Sciatic nerve (tissue), 2 donors: Measurements from ENCODE around the gene AEN. TPM values are rescaled to one million over a fixed set of nuclear protein-coding genes. Genes with fewer than 3 reads are reported as not detected.

ENCODE experiments used
- ATAC-seq: fragments of 200-7000 bp; cut with Tn5 transposase; one replicate; pipeline ENCODE4 v1.9.1; 2020; ENCODE audit warnings: mild to moderate bottlenecking, moderate library complexity
- DNase-seq: peaks from one replicate; pipeline ENCODE4 v3.0.0-alpha.2; 2020; ENCODE audit warnings: low spot score
- intact Hi-C: fragments of 100-400 bp; cut with DNase I; formaldehyde crosslinking; loops from one replicate; pipeline ENCODE4 v1.14.2; 2022
- total RNA-seq: library from RNA; stranded (reverse); fragmentation: NEBNext Ultra II Directional; extraction: Animal tissue kit (Norgen Biotek cat#: 25700); gene quantifications from one replicate; pipeline ENCODE4 v1.2.1, GENCODE V29; 2021
- donor health status: DM: no; HTN: no; CAD: no.
- donor health status: DM: no; HTN: no; CAD: no.

The AEN gene
- total RNA-seq, 1 donor from 2014 or later: 10.7 TPM

DNA sequence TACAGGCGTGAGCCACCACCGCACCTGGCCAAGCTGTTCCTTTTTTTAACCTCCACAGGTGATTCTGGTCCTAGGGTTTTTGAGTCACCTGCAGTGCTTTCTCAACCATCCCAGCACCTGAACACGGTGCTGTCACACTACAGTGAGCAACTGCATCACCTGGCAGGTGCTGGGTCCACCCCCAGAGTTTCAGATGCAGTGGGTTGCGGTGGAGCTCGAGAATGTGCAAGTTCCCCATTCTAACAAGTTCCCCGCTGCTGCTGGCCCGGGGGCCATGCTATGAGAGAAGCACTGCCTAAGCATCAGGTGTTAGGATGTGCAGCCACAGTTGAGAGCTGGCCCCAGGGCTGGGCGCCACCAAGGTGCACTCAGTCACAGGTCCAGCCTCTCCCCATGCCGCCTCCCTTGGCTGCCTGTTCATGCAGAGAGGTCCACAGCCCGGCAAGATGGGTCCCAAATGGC lies 35.7 kb downstream of the AEN start:
- intact Hi-C loops: no loop called here
- DNase-seq (peak; percentile 54), ATAC-seq (no peak)

DNA sequence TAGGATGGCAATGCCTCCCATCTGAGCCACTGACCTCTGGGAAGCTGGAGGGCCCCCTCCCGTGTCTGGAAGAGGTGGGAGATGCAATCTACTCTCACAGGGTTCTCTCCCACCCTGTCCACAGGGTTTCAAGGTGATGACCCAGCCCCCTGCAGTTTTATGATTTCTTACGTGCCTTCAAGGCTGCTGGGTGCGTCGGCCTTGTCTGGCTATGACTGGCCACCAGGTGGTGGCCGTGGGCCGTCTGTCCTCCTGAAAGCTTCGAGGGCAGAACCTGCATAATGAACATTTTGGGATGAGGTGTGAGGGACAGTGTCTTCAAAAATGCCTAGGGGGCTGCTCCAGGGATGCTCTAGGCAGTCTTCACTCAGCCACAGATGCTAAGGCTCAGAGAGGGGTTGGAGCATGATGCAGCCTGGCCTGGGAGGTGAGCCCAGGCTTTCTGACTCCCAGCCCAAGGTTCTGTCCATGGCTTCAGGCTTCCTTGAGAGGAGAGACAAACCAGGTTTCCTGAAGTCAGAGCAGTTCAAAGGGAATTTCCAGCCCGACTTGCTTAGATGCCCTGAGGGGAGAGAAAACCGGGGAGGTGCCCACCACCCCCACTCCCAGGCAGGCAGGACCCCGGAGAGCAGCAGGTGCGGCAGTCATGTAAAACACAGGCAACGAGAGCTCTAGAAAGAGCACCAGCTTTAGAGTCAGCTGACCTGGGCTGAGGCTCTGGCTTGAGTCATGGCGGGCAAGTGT lies 36.4 kb downstream of the AEN start:
- ATAC-seq: peak; percentile 70
- intact Hi-C loops: no loop called here

DNA sequence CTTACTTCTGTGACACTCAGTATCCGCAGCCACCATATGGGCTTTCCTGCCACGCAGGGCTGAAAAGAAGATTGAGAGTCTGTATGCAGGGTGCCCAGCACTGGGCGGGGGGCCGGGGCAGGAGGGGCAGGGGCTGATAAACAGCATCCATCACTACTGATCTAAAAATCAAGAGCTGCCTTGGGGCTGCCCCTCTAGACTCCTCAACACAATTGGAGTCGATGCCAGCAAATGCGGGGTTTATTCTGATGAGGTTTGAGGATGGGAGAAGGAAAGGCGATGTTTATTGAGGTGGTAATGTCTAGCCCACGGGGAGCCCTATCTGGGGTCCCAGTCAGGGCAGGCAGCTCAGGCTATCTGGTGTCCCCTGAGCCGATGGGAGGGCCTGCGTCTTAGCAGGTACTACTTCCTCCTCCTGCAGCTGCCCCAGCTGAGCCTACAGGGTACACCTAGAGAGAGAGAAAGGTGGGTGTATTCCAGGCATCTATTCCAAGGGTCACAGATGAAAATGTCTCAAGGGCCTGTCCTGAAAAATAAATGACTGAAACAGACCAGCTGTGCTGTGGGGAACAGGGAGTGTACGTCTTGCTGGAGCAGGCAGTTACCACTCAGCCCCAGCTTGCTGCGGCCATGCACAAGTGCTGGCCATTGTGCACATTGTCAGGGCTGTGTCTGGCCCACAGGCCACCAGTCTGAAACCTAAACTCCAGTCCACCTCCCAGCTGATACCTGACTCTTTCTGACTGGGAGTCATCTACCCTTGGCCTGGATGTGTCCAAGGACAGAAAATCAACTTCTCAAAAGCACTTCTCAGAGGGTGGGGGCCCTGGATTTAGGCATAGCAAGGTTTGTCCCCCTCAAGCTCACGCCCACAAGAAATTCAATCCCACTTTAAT lies 37.2 kb downstream of the AEN start:
- ATAC-seq (no peak), DNase-seq (peak; percentile 41)
- intact Hi-C loops: no loop called here

More for the DNA sequence above, 36.4 kb downstream of the AEN start:
- DNase-seq: peak; percentile 65

DNA sequence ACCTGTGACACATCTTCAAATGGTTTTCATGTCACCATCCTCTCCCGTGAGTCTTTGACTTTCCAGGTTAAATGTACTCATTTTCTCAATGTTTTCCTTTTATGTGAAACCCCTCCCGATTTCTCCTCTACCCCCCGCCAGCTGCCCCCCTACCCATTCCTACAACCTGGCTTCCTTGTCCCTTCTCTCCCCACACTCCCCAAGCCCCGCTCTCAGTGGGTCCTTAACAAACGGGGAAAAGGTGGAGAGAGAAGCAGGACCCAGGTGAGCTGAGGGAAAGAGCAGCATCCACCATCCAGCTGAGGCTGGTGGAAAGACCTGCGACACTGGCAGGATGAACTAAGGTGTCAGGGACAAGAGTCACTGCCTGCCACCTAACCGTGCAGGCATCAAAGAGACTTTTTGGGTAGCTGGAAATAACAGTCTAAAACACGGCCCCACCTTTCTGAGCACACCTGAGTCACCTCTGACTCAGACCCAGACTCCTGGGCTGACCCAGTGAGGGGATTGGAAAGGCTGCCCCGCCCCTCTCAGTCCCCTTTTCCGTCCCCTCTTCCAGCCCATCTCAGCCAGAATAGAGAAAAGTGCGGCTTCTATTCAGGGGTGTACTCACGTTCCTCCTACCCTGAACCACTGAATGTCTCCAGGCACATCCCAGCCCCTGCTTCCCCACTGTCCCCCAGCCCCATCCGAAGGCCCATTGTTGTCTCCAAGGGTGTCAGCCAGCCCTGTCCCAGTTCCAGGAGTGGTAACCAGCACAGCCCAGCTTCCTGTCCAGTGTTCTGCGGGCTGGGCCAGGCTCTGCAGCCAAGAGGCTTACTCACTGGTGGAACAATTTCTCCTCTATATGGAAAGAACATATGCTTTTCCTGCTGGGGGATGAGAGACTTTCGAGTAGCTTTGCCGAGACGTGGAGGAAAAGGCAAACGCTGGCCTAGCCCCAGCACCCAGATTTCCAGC lies 38.1 kb downstream of the AEN start:
- intact Hi-C loops: no loop called here
- DNase-seq: peak; percentile 56
- peak; percentile 38 for ATAC-seq

DNA sequence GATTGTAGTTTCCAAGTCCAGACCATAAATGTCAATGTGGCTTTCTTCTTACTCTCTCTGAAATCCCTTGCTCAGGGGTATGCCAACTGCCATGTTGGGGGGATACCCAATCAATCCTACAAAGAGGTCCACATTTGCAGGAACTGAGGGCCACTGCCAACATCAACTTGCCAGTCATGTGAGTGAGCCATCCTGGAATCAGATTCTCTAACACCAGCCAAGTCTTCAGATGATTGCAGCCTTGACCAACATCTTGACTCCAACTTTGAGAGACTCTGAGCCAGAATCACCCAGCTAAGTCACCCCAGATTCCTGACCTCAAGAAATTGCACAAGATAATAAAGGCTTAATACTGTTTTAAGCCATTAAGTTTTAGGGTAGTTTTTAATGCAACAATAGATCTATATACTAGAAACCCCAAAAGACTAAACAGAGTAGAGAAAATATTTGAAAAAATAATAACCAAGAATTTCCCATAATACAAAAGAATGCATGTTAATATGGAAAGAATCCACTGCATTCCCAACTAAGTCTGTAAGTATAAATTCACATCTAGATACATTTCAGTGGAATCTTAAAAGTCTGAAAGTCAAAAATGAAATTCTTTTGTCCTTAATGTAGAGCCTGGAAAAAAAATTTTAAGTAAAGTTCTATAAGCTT lies 40.0 kb downstream of the AEN start:
- ATAC-seq (no peak), DNase-seq (peak; percentile 18)
- intact Hi-C loops: loop anchor here (5.0 kb wide), 1 partner anchor 34 kb away; no protein-coding TSS in a partner anchor

DNA sequence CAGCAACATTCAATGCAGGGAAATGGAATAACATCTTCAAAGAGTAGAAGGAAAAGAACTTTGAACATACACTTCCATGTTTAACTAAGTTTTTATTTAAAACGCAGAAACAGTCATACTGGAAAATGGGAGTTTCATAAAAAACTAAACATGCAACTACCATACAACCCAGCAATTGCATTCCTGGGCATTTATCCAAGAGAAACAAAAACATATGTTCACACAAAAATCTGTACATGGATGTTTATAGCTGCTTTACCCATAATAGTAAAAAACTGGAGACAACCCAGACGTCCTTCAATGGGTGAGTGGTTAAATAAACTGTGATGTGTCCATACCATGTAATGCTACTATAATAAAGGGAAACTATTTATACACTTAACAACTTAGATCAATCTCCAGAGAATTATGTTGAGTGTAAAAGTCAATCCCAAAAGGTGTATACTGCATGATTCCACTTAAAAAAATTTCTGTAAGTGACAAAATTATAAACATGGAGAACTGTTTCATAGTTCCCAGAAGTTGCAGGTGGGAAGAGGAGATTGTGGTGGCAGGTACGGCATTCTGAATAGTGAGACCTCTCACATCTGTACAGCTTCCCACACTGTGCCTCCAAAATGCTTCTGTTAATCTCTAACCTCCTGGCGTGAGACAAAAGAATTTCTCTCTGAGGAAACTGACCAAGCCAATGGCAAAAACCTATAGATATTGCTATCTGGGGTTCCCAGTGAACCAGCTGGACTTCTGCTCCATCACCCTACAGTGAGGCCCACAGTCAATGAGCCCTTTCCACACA lies 40.8 kb downstream of the AEN start:
- DNase-seq (no peak), ATAC-seq (no peak)
- intact Hi-C loops: loop anchor here (5.0 kb wide), 1 partner anchor 35 kb away; no protein-coding TSS in a partner anchor

DNA sequence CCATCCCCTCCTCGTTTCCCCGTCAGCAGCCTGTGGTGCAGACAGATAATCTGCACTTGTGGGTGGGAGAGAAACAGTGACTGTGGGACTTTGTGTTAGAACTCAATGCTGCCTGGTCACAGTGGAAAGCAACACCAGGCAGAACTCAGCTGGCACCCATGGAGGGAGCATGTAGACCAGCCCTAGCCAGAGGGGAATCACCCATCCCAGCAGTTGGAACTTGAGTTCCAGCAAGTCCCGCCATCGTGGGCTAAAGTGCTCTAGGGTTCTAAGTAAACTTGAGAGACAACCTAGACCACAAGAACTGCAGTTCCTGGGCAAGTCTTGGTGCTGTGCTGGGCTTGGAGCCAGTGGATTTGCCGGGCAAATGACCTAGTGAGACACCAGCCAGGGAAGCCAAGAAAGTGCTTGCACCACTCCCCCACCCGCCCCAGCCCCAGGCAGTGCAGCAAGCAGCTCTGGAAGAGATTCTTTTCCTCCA lies 42.0 kb downstream of the AEN start:
- intact Hi-C loops: loop anchor here (5.0 kb wide), 1 partner anchor 36 kb away; no protein-coding TSS in a partner anchor
- DNase-seq: peak; percentile 45
- no peak for ATAC-seq

DNA sequence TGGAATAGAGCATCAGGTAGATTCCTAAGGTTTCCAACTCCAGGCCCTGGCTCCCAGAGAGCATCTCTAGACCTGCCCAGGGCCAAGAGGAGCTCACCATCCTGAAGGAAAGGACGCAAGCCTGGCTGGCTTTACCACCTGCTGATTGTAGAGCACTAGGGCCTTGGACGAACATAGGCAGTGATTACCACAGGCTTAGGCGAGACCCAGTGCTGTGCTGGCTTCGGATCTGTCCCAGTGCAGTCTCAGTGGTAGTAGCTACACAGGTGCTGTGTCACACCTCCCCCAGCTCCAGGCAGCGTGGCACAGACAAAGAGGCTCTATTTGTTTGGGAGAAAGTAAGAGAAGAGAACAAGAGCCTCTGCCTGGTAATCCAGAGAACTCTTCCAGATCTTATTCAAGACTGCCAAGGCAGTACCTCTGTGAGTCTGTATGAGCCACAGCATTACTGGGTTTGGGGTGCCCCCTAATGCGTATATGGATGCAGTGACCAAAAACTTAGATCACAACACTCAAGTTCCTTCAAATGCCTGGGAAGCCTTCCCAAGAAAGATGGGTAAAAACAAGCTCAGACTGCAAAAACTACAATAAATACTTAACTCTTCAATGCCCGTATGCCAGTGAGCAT lies 43.1 kb downstream of the AEN start:
- DNase-seq (peak; percentile 56), ATAC-seq (peak; percentile 66)
- intact Hi-C loops: loop anchor here (5.0 kb wide), 1 partner anchor 37 kb away; no protein-coding TSS in a partner anchor

DNA sequence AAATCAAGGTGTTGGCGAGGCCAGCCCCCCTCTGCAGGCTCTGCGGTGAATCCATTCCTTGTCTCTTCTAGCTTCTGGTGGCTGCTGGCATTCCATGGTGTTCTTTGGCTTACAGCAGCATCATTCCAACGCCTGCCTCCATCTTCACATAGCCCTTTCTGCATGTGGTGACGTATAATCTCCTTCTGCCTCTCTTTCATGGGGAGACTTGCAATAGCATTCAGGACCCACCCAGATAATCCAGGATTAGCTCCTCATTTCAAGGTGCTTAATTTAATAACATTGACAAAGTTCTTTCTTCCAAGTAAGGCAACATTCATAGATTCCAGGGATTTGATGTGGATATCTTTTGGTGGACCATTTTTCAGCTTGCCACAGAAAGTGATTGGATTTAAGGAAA lies 53.5 kb downstream of the AEN start:
- no peak for DNase-seq
- intact Hi-C loops: no loop called here
- no peak for ATAC-seq

DNA sequence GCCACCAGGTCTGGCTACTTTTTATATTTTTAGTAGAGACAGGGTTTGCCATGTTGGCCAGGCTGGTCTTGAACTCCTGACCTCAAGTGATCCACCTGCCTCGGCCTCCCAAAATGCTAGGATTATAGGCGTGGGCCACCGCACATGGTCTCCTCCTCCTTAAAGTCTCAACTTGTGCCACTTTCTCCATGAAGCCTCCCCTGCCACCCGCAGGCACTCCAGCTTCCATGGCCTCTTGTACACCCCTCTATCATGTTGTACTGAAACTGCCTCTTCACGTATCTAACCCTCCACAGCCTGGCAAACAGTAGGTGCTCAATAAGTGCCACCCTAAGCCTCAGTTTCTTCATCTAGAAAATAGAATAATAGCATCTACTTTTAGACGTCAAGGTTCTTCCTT lies 57.6 kb downstream of the AEN start:
- ATAC-seq (no peak), DNase-seq (no peak)
- intact Hi-C loops: no loop called here

DNA sequence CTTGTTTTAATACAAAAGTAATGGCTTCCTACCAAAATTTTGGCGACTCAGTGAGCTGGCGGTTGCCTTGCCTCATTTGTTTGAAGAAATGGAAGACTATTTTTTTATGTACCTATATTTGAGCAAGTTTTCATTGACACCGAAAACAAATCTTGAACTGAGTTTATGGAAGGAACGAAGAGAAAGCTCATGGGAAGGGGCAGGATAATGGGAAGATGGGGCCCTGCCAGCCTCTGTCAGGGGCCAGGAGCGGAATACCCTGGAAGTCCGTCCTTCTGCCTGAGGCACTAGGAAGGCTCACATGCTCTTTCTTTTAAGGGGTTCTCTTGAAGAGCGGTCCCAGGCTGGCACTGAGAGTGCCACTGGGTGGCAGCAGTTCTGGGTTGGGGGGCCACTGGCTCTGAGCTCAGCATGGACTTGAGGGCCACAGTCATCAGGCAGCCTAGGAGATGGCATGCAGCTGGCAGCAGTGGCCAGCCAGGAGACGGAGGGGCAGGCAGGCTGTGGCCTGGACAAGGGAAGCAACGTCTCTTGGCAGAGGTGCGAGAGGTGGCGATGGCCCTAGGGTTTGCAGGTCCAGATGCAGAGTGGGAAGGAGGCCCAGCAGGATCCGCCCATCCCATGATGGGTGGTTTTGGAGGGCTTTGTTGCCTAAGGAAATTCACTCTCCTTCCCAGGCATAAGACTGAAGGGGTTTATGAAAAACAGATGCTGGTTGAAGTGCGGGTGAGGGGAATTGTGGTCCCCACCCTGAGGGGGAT lies 59.3 kb downstream of the AEN start:
- intact Hi-C loops: no loop called here
- DNase-seq (no peak), ATAC-seq (no peak)

DNA sequence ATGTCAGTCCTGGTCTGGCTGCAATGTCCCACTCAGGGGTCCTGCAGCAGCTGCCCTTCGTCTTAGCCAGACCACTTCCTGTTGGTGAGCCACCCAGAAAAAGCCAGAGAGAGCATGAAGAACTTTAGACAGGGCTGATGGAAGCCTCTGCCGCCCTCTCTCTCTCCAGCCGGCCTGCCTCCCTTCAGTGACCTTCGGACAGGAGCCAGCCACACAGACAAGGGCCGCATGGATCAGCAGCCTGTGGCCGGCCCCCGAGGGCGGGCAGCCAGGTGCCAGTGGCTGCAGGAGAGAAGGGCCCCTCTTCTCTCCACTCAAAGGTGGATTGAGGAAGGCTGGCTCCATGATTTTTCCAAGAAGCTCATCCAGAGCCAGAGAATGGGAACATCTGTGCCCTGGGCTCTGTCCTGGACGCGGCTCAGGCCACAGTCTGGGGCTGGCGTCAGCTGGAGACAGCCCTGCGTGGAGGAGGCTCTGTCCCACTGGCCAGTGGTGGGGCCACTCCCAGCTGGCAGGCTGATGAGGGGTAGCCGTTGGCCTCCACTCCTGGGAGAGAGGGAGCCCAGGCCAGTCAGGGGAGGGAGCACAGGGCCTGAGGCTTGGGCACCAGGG lies 60.6 kb downstream of the AEN start:
- no peak for DNase-seq
- ATAC-seq: peak; percentile 65
- intact Hi-C loops: no loop called here
